Measurements from ENCODE around the gene MED28. TPM values are rescaled to one million over a fixed set of nuclear protein-coding genes. Genes with fewer than 3 reads are reported as not detected.
A peak's percentile ranks its signal among the peaks of the same experiment; 100 is the strongest.

MED28 gene
- total and polyA plus RNA-seq, 4 donors, result 10.2 to 52.7 (median 26.8) TPM

DNA sequence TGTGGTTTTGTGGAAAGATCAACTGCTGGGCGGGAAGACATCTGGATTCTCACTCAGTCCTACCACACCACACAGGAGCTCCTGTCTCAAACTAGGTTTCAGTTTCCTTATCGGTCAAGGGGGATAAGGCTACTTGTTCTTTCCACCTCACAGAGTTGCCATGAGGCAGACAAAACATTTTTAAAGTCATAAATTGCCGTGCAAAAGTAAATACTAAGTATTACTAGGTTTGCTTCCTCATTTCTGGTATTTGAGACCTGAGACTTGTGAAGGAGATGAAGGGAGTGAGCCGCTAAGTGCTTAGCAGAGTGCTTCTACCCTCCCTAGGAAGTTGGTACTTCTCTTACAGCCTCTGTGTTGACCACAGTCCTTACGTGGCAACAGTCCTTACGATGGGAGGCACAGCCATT lies 36.0 kb upstream of the MED28 start:
- ATAC-seq (ENCODE audit: low FRiP score), result no peak
- no peaks in the 10 kb centered on the region for H3K4me1 ChIP-seq (ENCODE audit: control insufficient read depth in 1 of 2, insufficient read depth in 2 of 2, low read length in 2 of 2)
- H3K27ac ChIP-seq (ENCODE audit: low read depth in 1 of 2, low read length in 2 of 2), result peak overlapping the region in 1 of 2 donors; percentile 11
- WGBS, 2 donors, result 62% methylated on average over 6 of the region's 6 CpGs
- H3K4me3 ChIP-seq (ENCODE audit: low read length in 2 of 2), result peak overlapping the region in 1 of 2 donors; percentile 78
- intact Hi-C loops (cut with DNase I), result loop anchor here (5.0 to 10.0 kb wide), 4 partner anchors 39 to 446 kb away; partner anchors contain the start of genes DCAF16 (in 1 of the 2), LCORL (in 1 of the 2), NCAPG (in 1 of the 2) and QDPR (in 1 of the 2)
- no peak for DNase-seq
- H3K36me3 ChIP-seq (ENCODE audit: control insufficient read depth in 1 of 2, insufficient read depth in 2 of 2, low read length in 1 of 2), result peaks cover 0 to 3% of the 10 kb centered on the region in 2 donors
- H3K9me3 ChIP-seq (ENCODE audit: control insufficient read depth, low read length), result no peaks in the 10 kb centered on the region
- no peaks in the 10 kb centered on the region for H3K27me3 ChIP-seq (ENCODE audit: control insufficient read depth in 1 of 2, insufficient read depth in 2 of 2, low read length in 1 of 2)

GRCh38 chr4:17580969-17581368 lies 33.5 kb upstream of the MED28 start:
- H3K36me3 ChIP-seq (ENCODE audit: control insufficient read depth in 1 of 2, insufficient read depth in 2 of 2, low read length in 1 of 2), result peaks cover 4 to 10% of the 10 kb centered on the region in 2 donors
- no peaks in the 10 kb centered on the region for H3K4me1 ChIP-seq (ENCODE audit: control insufficient read depth in 1 of 2, insufficient read depth in 2 of 2, low read length in 2 of 2)
- no peak for ATAC-seq (ENCODE audit: low FRiP score)
- no peak for DNase-seq
- no peaks in the 10 kb centered on the region for H3K9me3 ChIP-seq (ENCODE audit: control insufficient read depth, low read length)
- WGBS, 2 donors, result 68 to 74% methylated on average over 7 of the region's 7 CpGs
- H3K27ac ChIP-seq (ENCODE audit: low read depth in 1 of 2, low read length in 2 of 2), result no peak overlapping the region
- H3K4me3 ChIP-seq (ENCODE audit: low read length in 2 of 2), result no peak overlapping the region
- H3K27me3 ChIP-seq (ENCODE audit: control insufficient read depth in 1 of 2, insufficient read depth in 2 of 2, low read length in 1 of 2), result no peaks in the 10 kb centered on the region
- intact Hi-C loops (cut with DNase I), result no loop called here

- Histone ChIP-seq H3K4me3 (ENCODE audit: low read length in 2 of 2) (no peak overlapping the region), H3K27me3 (ENCODE audit: control insufficient read depth in 1 of 2, insufficient read depth in 2 of 2, low read length in 1 of 2) (no peaks in the 10 kb centered on the region), H3K9me3 (ENCODE audit: control insufficient read depth, low read length) (no peaks in the 10 kb centered on the region), H3K36me3 (ENCODE audit: control insufficient read depth in 1 of 2, insufficient read depth in 2 of 2, low read length in 1 of 2) (peaks cover 10 to 12% of the 10 kb centered on the region in 2 donors), H3K27ac (ENCODE audit: low read depth in 1 of 2, low read length in 2 of 2) (no peak overlapping the region), H3K4me1 (ENCODE audit: control insufficient read depth in 1 of 2, insufficient read depth in 2 of 2, low read length in 2 of 2) (no peaks in the 10 kb centered on the region)
- DNase-seq (no peak), ATAC-seq (ENCODE audit: low FRiP score) (no peak)
- 92 to 93% methylated on average over 9 of the region's 9 CpGs for WGBS, 2 donors
- intact Hi-C loops (cut with DNase I), result no loop called here
These were observed 31.2 kb upstream of the MED28 start for GRCh38 chr4:17583276-17583675.

DNA sequence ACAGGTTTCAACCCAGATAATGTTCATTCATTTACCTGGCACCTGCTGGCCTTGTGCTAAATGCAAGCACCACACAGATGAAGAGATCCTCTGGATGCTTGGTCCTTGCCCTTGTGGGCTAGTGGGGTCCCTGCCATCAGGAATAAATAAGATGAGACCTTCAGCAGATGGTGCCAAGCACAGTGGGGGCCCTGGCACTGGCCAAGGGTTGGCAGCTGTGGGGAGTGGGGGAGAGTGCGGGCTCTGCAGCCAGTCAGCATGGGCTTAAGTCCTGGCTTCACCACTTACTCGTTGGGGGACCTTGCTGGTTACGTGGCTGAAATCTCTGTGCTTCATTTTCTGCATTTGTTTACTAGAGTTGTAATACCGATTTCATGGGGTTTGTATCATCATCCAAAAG lies 30.5 kb upstream of the MED28 start:
- Histone ChIP-seq H3K36me3 (ENCODE audit: control insufficient read depth in 1 of 2, insufficient read depth in 2 of 2, low read length in 1 of 2) (peaks cover 10 to 14% of the 10 kb centered on the region in 2 donors), H3K9me3 (ENCODE audit: control insufficient read depth, low read length) (no peaks in the 10 kb centered on the region), H3K4me1 (ENCODE audit: control insufficient read depth in 1 of 2, insufficient read depth in 2 of 2, low read length in 2 of 2) (no peaks in the 10 kb centered on the region), H3K4me3 (ENCODE audit: low read length in 2 of 2) (no peak overlapping the region), H3K27ac (ENCODE audit: low read depth in 1 of 2, low read length in 2 of 2) (no peak overlapping the region), H3K27me3 (ENCODE audit: control insufficient read depth in 1 of 2, insufficient read depth in 2 of 2, low read length in 1 of 2) (no peaks in the 10 kb centered on the region)
- ATAC-seq (ENCODE audit: low FRiP score) (no peak), DNase-seq (no peak)
- 93 to 96% methylated on average over 4 of the region's 4 CpGs for WGBS, 2 donors
- intact Hi-C loops (cut with DNase I), result no loop called here

DNA sequence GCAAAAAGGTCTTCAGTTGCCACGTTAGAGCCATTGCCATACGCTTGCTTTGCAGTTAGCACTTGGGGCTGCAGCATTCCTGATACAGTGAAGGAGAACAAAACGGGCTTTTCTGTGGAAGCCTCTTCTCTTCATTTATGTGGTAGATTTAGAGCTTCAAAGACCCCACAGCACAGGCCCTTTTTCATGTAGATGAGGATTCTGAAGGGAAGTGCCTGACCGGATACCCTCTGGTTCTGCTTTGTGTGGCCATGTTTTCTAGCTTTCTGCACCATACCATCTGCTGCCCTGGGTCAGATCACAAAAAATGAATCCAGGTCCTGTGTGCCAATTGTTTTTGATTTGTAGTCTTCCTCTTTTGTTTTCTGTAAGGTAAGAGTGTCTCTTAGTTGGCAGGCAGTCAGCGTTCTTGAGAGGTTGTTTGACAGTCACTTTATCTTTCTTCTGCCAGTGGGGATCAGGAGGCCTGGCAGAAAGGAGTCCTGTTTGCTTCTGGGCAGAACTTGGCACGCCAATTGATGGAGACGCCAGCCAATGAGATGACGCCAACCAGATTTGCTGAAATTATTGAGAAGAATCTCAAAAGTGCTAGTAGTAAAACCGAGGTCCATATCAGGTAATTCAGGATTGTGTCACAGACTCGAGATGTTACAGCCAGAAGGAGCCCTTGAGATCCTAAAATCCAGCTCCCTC lies 29.8 kb upstream of the MED28 start:
- no peak overlapping the region for H3K4me3 ChIP-seq (ENCODE audit: low read length in 2 of 2)
- no peak overlapping the region for H3K27ac ChIP-seq (ENCODE audit: low read depth in 1 of 2, low read length in 2 of 2)
- ATAC-seq (ENCODE audit: low FRiP score) (no peak), DNase-seq (no peak)
- 88 to 90% methylated on average over 10 of the region's 10 CpGs for WGBS, 2 donors
- intact Hi-C loops (cut with DNase I), result no loop called here
- peaks cover 10 to 17% of the 10 kb centered on the region in 2 donors for H3K36me3 ChIP-seq (ENCODE audit: control insufficient read depth in 1 of 2, insufficient read depth in 2 of 2, low read length in 1 of 2)
- no peaks in the 10 kb centered on the region for H3K4me1 ChIP-seq (ENCODE audit: control insufficient read depth in 1 of 2, insufficient read depth in 2 of 2, low read length in 2 of 2)
- H3K27me3 ChIP-seq (ENCODE audit: control insufficient read depth in 1 of 2, insufficient read depth in 2 of 2, low read length in 1 of 2), result no peaks in the 10 kb centered on the region
- no peaks in the 10 kb centered on the region for H3K9me3 ChIP-seq (ENCODE audit: control insufficient read depth, low read length)

- Histone ChIP-seq H3K36me3 (ENCODE audit: control insufficient read depth in 1 of 2, insufficient read depth in 2 of 2, low read length in 1 of 2) (peaks cover 10 to 19% of the 10 kb centered on the region in 2 donors), H3K9me3 (ENCODE audit: control insufficient read depth, low read length) (no peaks in the 10 kb centered on the region), H3K4me1 (ENCODE audit: control insufficient read depth in 1 of 2, insufficient read depth in 2 of 2, low read length in 2 of 2) (no peaks in the 10 kb centered on the region), H3K27ac (ENCODE audit: low read depth in 1 of 2, low read length in 2 of 2) (no peak overlapping the region), H3K4me3 (ENCODE audit: low read length in 2 of 2) (no peak overlapping the region), H3K27me3 (ENCODE audit: control insufficient read depth in 1 of 2, insufficient read depth in 2 of 2, low read length in 1 of 2) (no peaks in the 10 kb centered on the region)
- 91 to 94% methylated on average over 9 of the region's 9 CpGs for WGBS, 2 donors
- intact Hi-C loops (cut with DNase I), result no loop called here
- DNase-seq (no peak), ATAC-seq (ENCODE audit: low FRiP score) (no peak)
These were observed 27.2 kb upstream of the MED28 start for GRCh38 chr4:17587094-17587822.

- H3K36me3 ChIP-seq (ENCODE audit: control insufficient read depth in 1 of 2, insufficient read depth in 2 of 2, low read length in 1 of 2), result peaks cover 7 to 19% of the 10 kb centered on the region in 2 donors
- 93 to 98% methylated on average over 3 of the region's 3 CpGs for WGBS, 2 donors
- intact Hi-C loops (cut with DNase I), result no loop called here
These were observed 25.1 kb upstream of the MED28 start for GRCh38 chr4:17589355-17589754.

DNA sequence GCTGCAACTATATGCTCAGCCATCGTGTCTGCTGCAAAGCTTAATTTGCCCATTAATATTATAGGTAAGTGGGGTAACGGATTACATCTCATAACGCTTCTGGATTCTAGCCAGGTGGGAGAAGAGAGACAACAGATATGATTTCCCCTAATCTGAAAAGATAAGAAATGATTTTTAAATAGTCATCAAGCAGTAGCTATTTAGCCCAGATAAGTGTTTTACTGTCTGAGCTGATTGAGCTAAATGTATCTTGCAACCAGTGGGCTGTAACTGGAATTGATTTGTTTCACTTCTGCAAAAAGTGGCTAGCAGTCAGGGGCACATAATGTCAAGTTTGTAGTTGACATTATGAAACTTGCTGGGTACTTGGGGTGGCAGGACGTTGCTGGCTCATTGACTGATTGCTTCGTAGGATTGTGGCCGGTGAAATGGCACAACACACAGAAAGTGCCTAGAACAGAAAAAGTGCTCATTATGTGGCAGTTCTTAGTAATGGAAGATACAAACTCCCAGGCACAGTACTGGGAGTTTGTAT lies 18.9 kb upstream of the MED28 start:
- 84% methylated on average over 6 of the region's 6 CpGs for WGBS, 2 donors
- Histone ChIP-seq H3K36me3 (ENCODE audit: control insufficient read depth in 1 of 2, insufficient read depth in 2 of 2, low read length in 1 of 2) (peaks cover 0 to 15% of the 10 kb centered on the region in 2 donors), H3K4me1 (ENCODE audit: control insufficient read depth in 1 of 2, insufficient read depth in 2 of 2, low read length in 2 of 2) (no peaks in the 10 kb centered on the region), H3K27ac (ENCODE audit: low read depth in 1 of 2, low read length in 2 of 2) (no peak overlapping the region), H3K27me3 (ENCODE audit: control insufficient read depth in 1 of 2, insufficient read depth in 2 of 2, low read length in 1 of 2) (no peaks in the 10 kb centered on the region), H3K4me3 (ENCODE audit: low read length in 2 of 2) (no peak overlapping the region), H3K9me3 (ENCODE audit: control insufficient read depth, low read length) (no peaks in the 10 kb centered on the region)
- no peak for ATAC-seq (ENCODE audit: low FRiP score)
- intact Hi-C loops (cut with DNase I), result no loop called here
- no peak for DNase-seq

More at GRCh38 chr4:17589355-17589754, 25.1 kb upstream of the MED28 start:
- no peak for DNase-seq
- Histone ChIP-seq H3K27ac (ENCODE audit: low read depth in 1 of 2, low read length in 2 of 2) (no peak overlapping the region), H3K4me1 (ENCODE audit: control insufficient read depth in 1 of 2, insufficient read depth in 2 of 2, low read length in 2 of 2) (no peaks in the 10 kb centered on the region), H3K9me3 (ENCODE audit: control insufficient read depth, low read length) (no peaks in the 10 kb centered on the region), H3K27me3 (ENCODE audit: control insufficient read depth in 1 of 2, insufficient read depth in 2 of 2, low read length in 1 of 2) (no peaks in the 10 kb centered on the region), H3K4me3 (ENCODE audit: low read length in 2 of 2) (no peak overlapping the region)
- no peak for ATAC-seq (ENCODE audit: low FRiP score)
